ENCODE data around the gene TNNC1.

The TNNC1 gene

DNA sequence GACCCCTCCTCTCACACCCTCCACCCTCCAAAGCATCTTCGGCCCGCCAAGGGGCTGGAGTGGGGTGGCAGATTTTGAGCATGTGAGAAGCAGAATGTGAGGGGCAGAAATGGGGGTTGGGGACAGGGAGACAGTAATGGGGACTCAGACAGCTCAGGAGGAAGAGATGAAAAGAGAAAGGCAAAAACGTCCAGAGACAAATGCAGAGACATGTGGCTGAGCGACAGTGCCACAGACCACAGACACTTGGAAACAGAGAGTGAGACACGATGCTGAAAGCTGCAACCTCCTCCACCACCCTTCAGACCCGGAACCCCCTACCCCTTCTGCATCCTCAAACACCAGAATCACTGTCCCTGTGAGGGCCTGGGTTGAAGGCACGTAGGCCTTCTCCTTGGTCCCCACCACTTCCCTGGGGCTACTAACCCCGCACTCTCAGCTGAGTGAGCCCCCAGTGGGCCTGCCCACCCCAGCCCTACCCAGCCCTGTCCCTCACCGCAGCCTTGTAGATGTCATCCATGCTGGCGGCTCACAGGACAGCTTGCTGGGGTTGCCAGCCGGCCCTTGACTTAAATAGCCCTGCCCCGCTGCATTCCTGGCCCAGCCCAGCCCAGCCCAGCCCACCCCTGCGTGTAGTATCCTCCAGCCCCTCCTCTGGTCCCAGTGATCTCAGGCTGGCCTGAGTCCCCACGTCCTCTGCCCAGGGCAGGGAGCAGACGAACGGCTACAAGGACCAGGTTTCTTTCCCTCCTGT, at the start of gene TNNC1:
Gene TNNC1, minus strand, starts transcription at position 546 of the 754 bp plus-strand sequence. Its CDS starts 26 bp downstream, at position 520.
- in situ Hi-C loops (cut with MboI; ENCODE audit: low sequenced_read_pairs) = no loop called here

DNA sequence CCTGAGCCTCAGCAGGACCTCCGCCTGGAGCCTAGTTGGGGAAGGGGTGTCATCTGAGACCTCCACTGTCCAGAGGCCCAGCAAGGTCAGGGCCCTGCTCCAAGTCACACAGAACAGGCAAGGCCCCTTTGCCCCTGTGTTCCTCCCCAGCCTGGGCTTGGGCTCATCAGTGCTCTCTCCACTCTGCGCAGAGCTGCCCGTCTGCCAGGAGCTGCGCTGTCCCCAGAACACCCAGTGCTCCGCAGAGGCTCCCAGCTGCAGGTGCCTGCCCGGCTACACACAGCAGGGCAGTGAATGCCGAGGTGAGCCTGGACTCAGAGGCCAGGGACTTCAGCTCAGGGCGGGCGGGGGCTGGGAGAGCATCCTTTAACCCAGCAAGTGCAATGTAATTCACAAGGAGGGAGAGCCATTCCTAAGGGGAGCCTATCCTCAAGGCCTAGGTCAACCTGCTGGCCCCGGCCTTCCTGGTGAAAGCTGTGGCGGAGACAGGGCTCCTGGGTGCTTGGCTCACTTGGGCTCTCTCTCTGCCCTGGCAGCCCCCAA, 49.0 kb upstream of the TNNC1 start:
- in situ Hi-C loops (cut with MboI; ENCODE audit: low sequenced_read_pairs) = no loop called here

DNA sequence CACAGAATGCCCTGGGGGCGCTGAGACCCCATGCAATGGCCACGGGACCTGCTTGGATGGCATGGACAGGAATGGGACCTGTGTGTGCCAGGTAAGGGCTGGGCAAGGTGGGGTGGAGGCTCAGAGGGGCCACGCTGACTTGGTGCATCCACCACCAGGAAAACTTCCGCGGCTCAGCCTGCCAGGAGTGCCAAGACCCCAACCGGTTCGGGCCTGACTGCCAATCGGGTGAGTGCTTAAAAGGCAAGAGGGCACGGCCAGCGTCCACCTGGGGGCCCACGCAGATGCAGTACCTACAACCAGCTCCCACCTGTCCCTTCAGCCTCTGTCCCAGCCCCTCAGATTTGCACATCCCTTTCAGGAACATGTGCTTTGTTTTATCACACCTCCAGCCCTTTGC, 48.2 kb upstream of the TNNC1 start:
- in situ Hi-C loops (cut with MboI; ENCODE audit: low sequenced_read_pairs) = no loop called here

DNA sequence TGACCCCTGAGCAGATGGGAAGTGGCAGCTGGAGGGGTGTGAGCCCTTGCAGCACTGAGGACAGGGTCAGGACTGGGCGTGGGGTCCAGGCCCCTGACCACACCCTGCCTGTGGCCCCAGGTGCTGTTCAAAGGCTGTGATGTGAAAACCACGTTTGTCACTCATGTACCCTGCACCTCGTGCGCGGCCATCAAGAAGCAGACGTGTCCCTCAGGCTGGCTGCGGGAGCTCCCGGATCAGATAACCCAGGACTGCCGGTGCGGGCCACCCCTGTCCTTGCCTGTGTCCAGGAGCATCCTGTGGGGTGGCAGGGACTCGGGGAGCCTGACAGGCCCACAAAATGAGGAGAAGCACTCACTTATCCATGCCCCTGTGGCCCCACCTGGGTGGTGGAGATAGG, 47.2 kb upstream of the TNNC1 start:
- in situ Hi-C loops (cut with MboI; ENCODE audit: low sequenced_read_pairs) = no loop called here

DNA sequence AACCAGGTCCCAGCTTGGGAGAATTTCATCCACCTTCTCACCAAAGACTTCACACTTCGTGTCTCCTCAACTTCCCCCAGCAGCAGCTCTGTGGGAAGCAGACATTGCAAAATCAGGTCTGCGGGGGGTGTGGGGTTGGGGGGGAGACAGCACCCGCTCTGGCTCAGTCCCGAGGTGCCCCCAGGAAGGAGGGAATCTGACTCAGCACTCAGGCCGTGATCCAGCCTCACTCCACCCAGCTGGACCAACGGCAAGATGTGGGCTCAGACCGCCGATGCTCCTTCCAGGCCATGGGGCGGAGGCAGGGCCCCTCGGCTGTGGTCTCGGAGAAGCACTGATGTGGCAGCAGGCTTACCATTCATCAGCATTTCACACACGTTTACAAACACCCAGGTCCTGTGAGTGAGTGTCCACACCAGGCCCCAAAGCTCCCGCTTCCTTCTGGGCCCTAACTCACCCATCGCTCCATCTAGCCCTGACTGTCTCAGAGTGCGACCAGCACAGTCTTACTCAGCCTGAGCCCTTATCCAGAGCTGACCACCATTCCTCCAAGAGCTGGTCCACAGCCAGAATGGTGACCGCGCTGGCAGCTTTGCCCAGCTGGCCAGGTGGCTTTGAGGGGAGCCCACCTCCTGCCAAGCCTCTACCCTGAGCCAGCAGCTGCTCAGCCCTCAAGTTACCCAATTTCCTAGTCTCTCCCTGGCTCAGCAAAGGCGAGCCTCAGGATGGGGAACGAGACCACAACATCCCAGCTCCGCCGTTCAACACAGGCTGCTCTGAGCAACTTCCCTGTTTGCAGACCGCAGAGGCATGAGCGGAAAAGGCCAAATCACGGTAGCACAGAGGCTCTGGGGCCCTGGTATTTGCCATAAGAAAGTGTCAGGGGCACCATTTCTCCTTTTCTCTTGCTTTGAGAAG, 44.6 kb upstream of the TNNC1 start:
- in situ Hi-C loops (cut with MboI; ENCODE audit: low sequenced_read_pairs) = no loop called here

DNA sequence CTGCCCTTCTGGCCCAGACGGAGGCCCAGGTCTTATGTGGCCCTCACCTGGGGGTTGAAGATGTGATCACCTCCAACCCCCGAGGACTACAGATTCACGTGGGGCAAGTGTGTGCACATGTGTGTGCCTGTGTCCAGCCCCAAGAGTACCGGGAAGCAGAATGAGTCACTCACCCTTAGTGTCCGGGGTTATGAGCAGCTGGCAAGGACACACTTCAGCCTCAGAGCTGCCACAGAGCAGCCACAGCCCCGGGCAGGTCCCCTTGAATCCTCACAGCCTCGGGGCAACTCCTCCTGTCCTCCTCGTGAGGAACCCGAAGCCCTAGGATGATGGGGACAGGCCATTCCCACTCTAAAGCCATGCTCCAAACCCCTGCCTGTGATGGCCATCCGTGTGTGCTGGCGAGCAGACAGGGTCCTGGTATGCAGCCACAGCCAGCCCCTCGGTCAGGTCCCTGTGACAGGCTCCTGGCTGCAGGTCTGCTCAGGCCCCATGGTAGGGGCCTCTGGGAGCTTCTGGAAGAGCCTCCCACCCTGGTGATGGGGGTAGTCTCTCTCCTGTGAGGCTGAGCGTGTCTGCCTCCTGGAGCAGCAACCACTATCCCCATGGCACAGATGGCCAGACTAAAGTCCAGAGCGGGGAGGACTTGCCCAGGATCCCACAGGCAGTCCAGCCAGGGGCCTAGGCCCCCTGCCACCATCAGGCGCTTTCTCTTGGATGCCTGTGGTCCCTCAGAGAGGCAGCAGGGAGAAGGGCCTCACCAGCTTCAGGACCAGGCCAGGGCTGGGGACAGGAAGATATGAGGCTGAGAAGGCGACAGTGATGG, 42.1 kb upstream of the TNNC1 start:
- in situ Hi-C loops (cut with MboI; ENCODE audit: low sequenced_read_pairs) = no loop called here

DNA sequence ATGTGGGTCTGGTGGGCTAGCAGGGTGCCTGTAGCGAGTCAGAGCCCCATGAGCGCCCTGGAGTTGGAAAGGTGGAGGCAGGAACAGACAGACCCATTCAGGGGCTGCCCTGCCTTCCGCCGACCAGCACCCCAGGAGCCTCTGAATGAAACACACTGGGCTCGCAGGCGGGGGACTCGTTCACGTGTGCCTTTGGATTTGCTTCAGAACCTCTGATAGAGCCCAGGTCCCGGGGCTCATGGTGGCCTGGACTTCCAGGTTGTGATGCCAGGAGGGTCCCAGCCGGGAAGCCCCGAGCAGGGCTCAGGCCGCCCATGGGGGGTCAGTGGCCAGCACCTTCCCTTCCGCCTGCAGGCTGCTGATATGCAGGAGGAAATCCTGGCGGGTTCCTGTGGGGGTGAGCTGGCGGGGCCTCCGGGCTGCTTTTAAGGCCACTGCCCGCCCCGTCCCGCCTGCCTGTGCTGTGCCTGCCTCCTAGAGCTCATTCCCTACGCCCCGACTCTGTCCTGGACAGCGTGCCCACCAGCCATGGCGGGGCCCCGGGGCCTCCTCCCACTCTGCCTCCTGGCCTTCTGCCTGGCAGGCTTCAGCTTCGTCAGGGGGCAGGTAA, 41.1 kb upstream of the TNNC1 start, which contains the start of gene STAB1:
Gene STAB1, plus strand, starts transcription at position 453 of the 610 bp plus-strand sequence. Its CDS starts 76 bp downstream, at position 529.
- in situ Hi-C loops (cut with MboI; ENCODE audit: low sequenced_read_pairs) = no loop called here

DNA sequence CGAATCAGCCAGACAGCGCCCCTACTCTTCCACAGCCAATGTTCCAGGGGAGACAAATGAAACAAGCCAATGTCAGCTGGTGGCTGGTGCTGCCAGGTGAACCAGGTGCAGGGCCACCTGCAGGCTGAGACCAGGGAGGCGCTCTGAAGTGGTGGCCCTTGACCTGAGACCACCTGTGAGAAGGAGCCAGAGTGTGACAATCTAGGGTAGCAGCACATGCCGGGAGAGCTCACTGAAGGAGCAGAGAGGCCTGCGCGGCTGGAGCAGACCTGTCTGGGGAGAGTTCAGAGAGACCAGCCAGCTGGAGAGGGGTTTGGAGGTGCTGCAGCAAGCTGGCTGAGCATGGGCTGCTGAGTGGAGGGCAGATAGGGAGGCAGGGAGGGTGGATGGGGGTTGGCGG, 40.6 kb upstream of the TNNC1 start:
- in situ Hi-C loops (cut with MboI; ENCODE audit: low sequenced_read_pairs) = no loop called here

DNA sequence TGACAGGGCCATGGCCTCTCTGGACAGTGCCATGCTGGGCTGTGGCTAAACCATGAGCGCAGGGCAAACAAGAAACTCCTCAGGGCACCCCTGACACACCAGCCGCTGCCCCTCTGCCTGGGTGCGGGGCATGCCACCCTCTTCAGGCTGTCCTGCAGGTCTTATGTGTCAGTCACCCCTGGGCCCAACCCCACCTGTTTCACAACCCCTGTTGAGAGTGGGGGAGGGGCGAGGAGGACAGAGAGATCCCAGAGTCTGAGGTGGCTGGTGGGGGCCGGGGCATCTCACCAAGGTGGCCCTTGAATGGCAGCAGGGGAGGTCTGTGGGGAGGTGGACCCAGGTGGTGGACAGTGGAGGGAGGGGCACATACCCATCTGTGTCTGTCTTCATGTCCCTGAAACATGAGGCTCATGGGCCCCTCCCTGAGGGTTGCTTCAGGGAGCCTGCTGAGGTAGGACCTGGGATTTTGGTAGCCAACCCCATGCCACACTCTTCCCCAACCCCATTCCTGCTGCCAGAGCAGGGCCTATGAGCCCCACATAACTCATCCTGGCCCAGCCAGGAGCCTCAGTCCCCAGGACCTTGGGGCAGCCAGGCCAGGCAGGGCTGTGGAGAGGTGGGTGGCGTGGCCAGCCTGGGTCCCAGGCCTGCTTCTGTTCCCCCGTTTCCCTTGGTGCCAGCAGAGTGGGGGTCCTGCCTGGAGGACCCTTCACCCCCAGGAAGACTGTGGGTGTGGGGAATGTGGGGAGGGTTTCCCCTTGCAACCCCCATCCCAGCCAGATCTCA, 39.6 kb upstream of the TNNC1 start:
- in situ Hi-C loops (cut with MboI; ENCODE audit: low sequenced_read_pairs) = no loop called here

DNA sequence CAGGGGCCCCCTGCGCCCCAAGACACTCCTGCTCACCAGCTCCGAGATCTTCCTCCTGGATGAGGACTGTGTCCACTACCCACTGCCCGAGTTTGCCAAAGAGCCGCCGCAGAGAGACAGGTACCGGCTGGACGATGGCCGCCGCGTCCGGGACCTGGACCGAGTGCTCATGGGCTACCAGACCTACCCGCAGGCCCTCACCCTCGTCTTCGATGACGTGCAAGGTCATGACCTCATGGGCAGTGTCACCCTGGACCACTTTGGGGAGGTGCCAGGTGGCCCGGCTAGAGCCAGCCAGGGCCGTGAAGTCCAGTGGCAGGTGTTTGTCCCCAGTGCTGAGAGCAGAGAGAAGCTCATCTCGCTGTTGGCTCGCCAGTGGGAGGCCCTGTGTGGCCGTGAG, 38.2 kb upstream of the TNNC1 start:
- in situ Hi-C loops (cut with MboI; ENCODE audit: low sequenced_read_pairs) = no loop called here

DNA sequence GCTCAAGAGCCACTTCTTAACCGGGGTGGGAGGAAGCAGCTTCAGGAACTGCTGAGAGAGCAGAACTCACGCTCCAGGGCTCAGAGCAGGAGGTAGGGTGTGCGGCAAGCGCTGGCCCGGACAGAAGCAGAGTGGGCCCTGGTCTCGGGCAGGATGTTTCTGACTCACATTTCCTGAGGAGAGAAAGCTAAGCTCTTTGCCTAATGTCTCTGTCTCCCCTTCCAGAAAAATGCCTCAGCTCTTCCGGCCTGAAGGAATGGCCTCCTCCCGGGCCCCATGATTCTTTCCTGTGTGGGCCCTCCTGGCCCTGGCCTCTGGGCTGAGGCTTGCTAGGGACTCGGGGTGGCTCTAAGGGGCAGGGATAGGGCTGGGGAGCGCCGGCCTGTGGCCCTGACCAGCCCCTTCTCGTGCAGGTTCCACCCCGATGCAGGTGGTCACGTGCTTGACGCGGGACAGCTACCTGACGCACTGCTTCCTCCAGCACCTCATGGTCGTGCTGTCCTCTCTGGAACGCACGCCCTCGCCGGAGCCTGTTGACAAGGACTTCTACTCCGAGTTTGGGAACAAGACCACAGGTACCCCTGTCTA, 37.2 kb upstream of the TNNC1 start:
- in situ Hi-C loops (cut with MboI; ENCODE audit: low sequenced_read_pairs) = no loop called here

DNA sequence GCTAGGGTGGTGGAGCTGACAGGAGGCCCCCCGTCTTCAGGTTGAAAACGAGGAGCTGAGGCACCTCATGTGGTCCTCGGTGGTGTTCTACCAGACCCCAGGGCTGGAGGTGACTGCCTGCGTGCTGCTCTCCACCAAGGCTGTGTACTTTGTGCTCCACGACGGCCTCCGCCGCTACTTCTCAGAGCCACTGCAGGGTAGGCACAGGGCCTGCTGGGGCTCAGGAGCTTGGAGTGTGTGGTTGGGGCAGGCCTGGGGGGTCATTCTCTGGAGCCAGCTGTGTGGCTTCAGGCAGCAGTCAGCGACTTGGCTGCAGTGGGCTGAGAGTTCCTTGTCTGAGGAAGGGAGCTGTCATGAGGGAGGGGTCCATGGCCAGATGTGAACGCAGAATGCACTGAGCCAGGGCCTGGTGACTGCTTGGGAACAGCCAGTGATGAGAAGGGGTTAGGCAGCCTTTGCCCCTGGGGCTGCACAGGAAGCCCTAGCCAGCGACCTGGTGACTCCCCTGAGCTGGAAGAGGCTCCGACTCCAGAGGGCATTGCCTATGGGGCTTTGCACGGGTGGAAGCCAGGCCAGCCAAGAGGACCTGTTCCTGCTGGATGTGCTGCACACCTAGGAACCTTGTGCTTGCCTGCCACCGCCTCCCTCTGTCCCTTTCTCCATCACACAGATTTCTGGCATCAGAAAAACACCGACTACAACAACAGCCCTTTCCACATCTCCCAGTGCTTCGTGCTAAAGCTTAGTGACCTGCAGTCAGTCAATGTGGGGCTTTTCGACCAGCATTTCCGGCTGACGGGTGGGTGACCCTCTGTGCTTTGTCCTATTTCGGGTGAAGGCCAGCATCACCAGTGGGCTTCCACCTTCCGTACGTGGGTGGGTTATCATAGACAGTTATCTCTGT, 36.4 kb upstream of the TNNC1 start:
- in situ Hi-C loops (cut with MboI; ENCODE audit: low sequenced_read_pairs) = no loop called here

DNA sequence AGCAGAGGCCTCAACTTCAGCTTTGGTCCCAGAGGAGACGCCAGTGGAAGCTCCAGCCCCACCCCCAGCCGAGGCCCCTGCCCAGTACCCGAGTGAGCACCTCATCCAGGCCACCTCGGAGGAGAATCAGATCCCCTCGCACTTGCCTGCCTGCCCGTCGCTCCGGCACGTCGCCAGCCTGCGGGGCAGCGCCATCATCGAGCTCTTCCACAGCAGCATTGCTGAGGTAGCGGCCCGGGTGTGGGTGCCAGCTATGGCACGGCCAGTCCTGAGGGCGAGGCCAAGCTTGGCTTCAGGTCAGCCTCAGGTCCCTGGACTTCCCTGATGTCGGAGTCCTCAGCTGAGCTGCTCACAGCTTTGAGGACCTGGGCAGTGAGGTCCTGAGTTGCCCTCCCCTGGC, 35.6 kb upstream of the TNNC1 start:
- in situ Hi-C loops (cut with MboI; ENCODE audit: low sequenced_read_pairs) = no loop called here

DNA sequence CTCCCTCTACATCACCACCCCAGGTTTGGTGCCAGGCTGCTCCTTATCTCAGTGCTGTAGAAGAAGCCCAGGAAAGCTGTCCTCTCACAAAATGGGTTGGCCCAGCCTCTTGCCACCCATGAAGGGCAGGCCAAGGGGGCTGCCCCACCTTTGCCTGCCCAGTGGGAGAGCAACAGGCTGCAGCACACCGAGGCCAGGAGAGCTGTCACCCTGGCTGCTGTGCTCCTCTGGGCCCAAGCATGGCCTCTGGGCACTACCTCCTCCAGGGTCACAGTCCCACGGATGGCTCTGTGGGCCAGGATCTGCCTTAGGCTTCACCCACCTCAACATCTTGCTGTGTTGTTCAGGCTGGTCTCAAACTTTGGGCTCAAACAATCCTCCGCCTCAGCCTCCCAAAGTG, 34.9 kb upstream of the TNNC1 start:
- in situ Hi-C loops (cut with MboI; ENCODE audit: low sequenced_read_pairs) = no loop called here

DNA sequence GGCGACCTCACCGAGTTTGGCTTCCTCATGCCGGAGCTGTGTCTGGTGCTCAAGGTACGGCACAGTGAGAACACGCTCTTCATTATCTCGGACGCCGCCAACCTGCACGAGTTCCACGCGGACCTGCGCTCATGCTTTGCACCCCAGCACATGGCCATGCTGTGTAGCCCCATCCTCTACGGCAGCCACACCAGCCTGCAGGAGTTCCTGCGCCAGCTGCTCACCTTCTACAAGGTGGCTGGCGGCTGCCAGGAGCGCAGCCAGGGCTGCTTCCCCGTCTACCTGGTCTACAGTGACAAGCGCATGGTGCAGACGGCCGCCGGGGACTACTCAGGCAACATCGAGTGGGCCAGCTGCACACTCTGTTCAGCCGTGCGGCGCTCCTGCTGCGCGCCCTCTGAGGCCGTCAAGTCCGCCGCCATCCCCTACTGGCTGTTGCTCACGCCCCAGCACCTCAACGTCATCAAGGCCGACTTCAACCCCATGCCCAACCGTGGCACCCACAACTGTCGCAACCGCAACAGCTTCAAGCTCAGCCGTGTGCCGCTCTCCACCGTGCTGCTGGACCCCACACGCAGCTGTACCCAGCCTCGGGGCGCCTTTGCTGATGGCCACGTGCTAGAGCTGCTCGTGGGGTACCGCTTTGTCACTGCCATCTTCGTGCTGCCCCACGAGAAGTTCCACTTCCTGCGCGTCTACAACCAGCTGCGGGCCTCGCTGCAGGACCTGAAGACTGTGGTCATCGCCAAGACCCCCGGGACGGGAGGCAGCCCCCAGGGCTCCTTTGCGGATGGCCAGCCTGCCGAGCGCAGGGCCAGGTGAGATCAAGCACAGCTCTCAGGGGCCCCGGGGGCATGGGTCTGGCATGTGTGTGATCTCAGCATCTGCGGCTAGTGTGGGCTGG, 34.2 kb upstream of the TNNC1 start:
- in situ Hi-C loops (cut with MboI; ENCODE audit: low sequenced_read_pairs) = no loop called here

DNA sequence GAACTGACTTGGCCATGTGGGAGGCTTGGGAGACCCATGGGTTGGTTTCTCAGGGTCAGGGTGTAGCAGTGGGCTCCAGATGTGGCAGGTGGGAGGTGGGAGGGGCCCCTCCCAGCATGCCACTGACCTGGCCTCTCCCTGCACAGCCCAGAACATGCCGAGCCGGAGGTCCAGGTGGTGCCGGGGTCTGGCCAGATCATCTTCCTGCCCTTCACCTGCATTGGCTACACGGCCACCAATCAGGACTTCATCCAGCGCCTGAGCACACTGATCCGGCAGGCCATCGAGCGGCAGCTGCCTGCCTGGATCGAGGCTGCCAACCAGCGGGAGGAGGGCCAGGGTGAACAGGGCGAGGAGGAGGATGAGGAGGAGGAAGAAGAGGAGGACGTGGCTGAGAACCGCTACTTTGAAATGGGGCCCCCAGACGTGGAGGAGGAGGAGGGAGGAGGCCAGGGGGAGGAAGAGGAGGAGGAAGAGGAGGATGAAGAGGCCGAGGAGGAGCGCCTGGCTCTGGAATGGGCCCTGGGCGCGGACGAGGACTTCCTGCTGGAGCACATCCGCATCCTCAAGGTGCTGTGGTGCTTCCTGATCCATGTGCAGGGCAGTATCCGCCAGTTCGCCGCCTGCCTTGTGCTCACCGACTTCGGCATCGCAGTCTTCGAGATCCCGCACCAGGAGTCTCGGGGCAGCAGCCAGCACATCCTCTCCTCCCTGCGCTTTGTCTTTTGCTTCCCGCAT, 33.4 kb upstream of the TNNC1 start:
- in situ Hi-C loops (cut with MboI; ENCODE audit: low sequenced_read_pairs) = no loop called here

All from HL-60/S4 treated with retinoic acid at 250 ng/mL for 4 days and 3 days (cell line).